ENCODE data around the gene PGM5.

PGM5 gene

DNA sequence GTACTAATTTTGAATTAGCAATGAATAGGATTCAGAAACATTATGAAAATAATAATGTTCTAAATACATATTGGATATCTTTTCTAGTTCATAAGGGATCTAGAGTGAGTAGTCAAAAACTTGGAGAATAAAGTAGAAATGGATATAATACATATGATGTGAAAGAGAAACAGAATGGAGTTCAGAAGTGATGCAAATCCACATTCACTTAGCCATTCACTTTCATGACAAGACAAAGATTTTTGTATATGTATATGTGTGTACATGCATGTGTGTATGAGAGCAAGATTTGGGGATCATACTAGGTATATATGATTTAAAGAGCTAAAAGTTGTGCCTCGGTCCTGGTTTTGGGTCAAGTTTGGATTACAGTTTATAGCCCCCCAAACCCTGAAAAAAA, 150.1 kb downstream of the PGM5 start:
- ChIA-PET POLR2A (no interaction called here), CTCF (interaction anchor here (0.5 to 1.9 kb wide), 13 partner anchors 10 to 679 kb away, joined by 3 to 17 read pairs (median 3); no protein-coding TSS in a partner anchor)
- Histone ChIP-seq H3K9me3 (ENCODE audit: control insufficient read depth, insufficient read depth, low read depth, low read length) (no peaks in the 10 kb centered on the region), H3K4me1 (ENCODE audit: control insufficient read depth, insufficient read depth, low read length) (no peaks in the 10 kb centered on the region), H3K4me3 (ENCODE audit: low read depth, low read length) (no peak overlapping the region), H3K27ac (ENCODE audit: extremely low read depth, low read depth, low read length) (no peak overlapping the region), H3K36me3 (ENCODE audit: control insufficient read depth in 2 of 2, insufficient read depth in 1 of 2, low read length in 2 of 2) (no peaks in the 10 kb centered on the region)
- TF ChIP-seq, protein P1, sequence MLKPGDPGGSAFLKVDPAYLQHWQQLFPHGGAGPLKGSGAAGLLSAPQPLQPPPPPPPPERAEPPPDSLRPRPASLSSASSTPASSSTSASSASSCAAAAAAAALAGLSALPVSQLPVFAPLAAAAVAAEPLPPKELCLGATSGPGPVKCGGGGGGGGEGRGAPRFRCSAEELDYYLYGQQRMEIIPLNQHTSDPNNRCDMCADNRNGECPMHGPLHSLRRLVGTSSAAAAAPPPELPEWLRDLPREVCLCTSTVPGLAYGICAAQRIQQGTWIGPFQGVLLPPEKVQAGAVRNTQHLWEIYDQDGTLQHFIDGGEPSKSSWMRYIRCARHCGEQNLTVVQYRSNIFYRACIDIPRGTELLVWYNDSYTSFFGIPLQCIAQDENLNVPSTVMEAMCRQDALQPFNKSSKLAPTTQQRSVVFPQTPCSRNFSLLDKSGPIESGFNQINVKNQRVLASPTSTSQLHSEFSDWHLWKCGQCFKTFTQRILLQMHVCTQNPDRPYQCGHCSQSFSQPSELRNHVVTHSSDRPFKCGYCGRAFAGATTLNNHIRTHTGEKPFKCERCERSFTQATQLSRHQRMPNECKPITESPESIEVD (tag by site-specific recombination; IDR thresholded peaks at IDR 0.05) = no peak
- TF ChIP-seq ZNF624 (tag by site-specific recombination; IDR thresholded peaks at IDR 0.05) (no peak), ZNF202 (tag by site-specific recombination; IDR thresholded peaks at IDR 0.05; ENCODE audit: borderline replicate concordance) (no peak), ZNF529 (tag by site-specific recombination; IDR thresholded peaks at IDR 0.05; ENCODE audit: insufficient replicate concordance) (no peak), ZFHX2 (tag by site-specific recombination; conservative IDR thresholded peaks at IDR 0.05) (no peak), ZNF623 (tag by site-specific recombination; IDR thresholded peaks at IDR 0.05) (no peak), WT1 (tag by site-specific recombination; IDR thresholded peaks at IDR 0.05) (no peak), ZNF585B (tag by site-specific recombination; IDR thresholded peaks at IDR 0.05) (no peak), ZNF394 (tag by site-specific recombination; IDR thresholded peaks at IDR 0.05; ENCODE audit: borderline replicate concordance) (no peak), ZNF707 (tag by site-specific recombination; IDR thresholded peaks at IDR 0.05) (no peak), ZNF391 (tag by site-specific recombination; IDR thresholded peaks at IDR 0.05; ENCODE audit: borderline replicate concordance, low read depth) (no peak)

DNA sequence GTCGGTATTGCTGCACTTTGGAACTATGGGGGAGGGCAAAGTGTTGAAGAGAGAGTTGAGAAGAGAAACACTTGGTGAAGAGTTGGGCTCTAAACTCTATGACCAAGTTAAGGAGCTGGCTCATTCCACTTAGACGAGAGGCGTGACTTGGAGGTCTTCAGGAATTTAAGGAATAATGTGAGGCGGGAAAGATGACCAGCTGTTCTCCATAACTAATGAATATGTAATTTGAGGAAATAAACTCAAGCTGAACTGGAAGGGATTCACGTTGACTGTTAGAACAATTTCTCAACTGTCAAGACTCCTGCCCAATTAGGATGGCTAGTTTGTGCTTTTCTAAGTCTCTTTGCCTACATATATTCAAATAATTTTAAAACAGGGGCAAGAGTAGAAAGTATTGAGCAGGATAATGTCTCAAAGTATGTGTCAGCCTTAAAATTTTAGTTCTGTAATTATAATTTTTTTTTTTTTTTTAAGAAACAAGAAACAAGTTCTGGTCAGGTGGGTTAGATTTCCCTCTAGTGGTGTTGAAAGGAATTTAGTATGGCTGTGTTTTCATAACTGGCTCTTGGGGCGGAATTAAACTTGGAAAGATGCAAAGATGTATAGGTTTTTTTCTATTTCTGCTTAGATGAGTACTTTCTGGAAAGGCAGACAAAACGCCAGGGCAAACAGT, 150.9 kb downstream of the PGM5 start:
- TF ChIP-seq GLIS2 (tag by site-specific recombination; IDR thresholded peaks at IDR 0.05) (no peak), WT1 (tag by site-specific recombination; IDR thresholded peaks at IDR 0.05) (no peak), ZNF654 (tag by site-specific recombination; IDR thresholded peaks at IDR 0.05; ENCODE audit: low read depth) (peak; percentile 51), ZBTB21 (tag by site-specific recombination; IDR thresholded peaks at IDR 0.05) (no peak), ZIC2 (tag by site-specific recombination; IDR thresholded peaks at IDR 0.05) (no peak)
- ChIA-PET POLR2A (no interaction called here), CTCF (interaction anchor here (0.5 to 3.3 kb wide), 20 partner anchors 9 to 492 kb away, joined by 3 to 18 read pairs (median 4); no protein-coding TSS in a partner anchor)
- no peak overlapping the region for H3K4me3 ChIP-seq (ENCODE audit: low read depth, low read length)
- H3K36me3 ChIP-seq (ENCODE audit: control insufficient read depth in 2 of 2, insufficient read depth in 1 of 2, low read length in 2 of 2) = no peaks in the 10 kb centered on the region
- no peak overlapping the region for H3K27ac ChIP-seq (ENCODE audit: extremely low read depth, low read depth, low read length)
- no peaks in the 10 kb centered on the region for H3K9me3 ChIP-seq (ENCODE audit: control insufficient read depth, insufficient read depth, low read depth, low read length)
- no peaks in the 10 kb centered on the region for H3K4me1 ChIP-seq (ENCODE audit: control insufficient read depth, insufficient read depth, low read length)

DNA sequence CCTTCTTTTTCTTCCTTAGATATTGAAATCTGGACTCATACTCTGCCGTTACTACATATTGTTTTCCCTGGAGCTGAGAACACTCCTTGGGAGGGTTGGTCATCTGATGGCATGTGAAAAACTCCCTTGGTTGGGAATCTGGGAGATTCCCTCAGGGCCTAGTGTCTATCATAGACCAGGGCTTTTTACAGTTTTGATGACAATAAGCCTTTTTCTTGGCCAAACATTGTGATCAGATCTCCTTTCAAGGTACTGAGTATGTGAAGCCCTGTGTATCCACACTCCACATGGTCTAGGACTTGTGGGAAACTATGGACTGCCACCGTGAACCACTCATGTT, 151.4 kb downstream of the PGM5 start:
- ChIA-PET POLR2A (no interaction called here), CTCF (interaction anchor here (0.6 to 3.3 kb wide), 17 partner anchors 9 to 492 kb away, joined by 3 to 18 read pairs (median 4); no protein-coding TSS in a partner anchor)
- Histone ChIP-seq H3K36me3 (ENCODE audit: control insufficient read depth in 2 of 2, insufficient read depth in 1 of 2, low read length in 2 of 2) (no peaks in the 10 kb centered on the region), H3K9me3 (ENCODE audit: control insufficient read depth, insufficient read depth, low read depth, low read length) (no peaks in the 10 kb centered on the region), H3K4me3 (ENCODE audit: low read depth, low read length) (no peak overlapping the region), H3K4me1 (ENCODE audit: control insufficient read depth, insufficient read depth, low read length) (no peaks in the 10 kb centered on the region), H3K27ac (ENCODE audit: extremely low read depth, low read depth, low read length) (no peak overlapping the region)
- TF ChIP-seq ZNF391 (tag by site-specific recombination; IDR thresholded peaks at IDR 0.05; ENCODE audit: borderline replicate concordance, low read depth) (no peak), ZNF423 (tag by site-specific recombination; IDR thresholded peaks at IDR 0.05) (no peak), ZNF10 (tag by site-specific recombination; IDR thresholded peaks at IDR 0.05) (no peak), ZXDB (tag by site-specific recombination; IDR thresholded peaks at IDR 0.05) (no peak)
- TF ChIP-seq, protein P2, sequence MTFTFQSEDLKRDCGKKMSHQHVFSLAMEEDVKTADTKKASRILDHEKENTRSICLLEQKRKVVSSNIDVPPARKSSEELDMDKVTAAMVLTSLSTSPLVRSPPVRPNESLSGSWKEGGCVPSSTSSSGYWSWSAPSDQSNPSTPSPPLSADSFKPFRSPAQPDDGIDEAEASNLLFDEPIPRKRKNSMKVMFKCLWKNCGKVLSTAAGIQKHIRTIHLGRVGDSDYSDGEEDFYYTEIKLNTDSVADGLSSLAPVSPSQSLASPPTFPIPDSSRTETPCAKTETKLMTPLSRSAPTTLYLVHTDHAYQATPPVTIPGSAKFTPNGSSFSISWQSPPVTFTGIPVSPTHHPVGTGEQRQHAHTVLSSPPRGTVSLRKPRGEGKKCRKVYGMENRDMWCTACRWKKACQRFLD (tag by site-specific recombination; IDR thresholded peaks at IDR 0.05) = no peak
- TF ChIP-seq, protein P3, sequence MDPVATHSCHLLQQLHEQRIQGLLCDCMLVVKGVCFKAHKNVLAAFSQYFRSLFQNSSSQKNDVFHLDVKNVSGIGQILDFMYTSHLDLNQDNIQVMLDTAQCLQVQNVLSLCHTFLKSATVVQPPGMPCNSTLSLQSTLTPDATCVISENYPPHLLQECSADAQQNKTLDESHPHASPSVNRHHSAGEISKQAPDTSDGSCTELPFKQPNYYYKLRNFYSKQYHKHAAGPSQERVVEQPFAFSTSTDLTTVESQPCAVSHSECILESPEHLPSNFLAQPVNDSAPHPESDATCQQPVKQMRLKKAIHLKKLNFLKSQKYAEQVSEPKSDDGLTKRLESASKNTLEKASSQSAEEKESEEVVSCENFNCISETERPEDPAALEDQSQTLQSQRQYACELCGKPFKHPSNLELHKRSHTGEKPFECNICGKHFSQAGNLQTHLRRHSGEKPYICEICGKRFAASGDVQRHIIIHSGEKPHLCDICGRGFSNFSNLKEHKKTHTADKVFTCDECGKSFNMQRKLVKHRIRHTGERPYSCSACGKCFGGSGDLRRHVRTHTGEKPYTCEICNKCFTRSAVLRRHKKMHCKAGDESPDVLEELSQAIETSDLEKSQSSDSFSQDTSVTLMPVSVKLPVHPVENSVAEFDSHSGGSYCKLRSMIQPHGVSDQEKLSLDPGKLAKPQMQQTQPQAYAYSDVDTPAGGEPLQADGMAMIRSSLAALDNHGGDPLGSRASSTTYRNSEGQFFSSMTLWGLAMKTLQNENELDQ (tag by site-specific recombination; IDR thresholded peaks at IDR 0.05; ENCODE audit: low read depth) = no peak
- TF ChIP-seq, protein P4, sequence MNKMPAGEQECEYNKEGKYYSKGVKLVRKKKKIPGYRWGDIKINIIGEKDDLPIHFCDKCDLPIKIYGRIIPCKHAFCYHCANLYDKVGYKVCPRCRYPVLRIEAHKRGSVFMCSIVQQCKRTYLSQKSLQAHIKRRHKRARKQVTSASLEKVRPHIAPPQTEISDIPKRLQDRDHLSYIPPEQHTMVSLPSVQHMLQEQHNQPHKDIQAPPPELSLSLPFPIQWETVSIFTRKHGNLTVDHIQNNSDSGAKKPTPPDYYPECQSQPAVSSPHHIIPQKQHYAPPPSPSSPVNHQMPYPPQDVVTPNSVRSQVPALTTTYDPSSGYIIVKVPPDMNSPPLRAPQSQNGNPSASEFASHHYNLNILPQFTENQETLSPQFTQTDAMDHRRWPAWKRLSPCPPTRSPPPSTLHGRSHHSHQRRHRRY (tag by site-specific recombination; IDR thresholded peaks at IDR 0.05) = no peak
